HG03469 (cell line): Measurements from ENCODE around the gene WDR86.

Source experiments
- ATAC-seq: cut with Tn5 transposase; IDR thresholded peaks from one replicate; pipeline ENCODE4 v1.9.1; 2021; ENCODE audit warnings: mild to moderate bottlenecking, moderate library complexity, moderate number of reproducible peaks; ENCODE audit not compliant: unreplicated experiment

The WDR86 gene

DNA sequence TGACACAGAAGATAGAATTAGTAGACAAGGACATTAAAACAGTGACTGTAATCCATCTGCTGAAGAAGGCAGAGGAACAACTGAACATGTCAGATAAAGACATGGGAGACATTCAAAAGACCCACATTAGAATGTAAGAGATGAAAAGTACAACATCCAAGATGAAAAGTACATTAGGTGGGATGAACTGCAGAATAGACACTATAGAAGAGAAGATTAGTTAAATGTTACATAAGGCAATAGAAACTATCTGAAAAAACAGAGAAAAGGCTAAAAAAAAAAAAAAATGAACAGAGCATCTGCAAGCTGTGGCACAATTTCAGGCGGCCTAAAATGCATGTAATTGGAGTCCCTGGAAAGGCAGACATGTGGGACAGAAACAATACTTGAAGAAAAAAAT, 46.7 kb downstream of the WDR86 start:
- no peak for ATAC-seq

DNA sequence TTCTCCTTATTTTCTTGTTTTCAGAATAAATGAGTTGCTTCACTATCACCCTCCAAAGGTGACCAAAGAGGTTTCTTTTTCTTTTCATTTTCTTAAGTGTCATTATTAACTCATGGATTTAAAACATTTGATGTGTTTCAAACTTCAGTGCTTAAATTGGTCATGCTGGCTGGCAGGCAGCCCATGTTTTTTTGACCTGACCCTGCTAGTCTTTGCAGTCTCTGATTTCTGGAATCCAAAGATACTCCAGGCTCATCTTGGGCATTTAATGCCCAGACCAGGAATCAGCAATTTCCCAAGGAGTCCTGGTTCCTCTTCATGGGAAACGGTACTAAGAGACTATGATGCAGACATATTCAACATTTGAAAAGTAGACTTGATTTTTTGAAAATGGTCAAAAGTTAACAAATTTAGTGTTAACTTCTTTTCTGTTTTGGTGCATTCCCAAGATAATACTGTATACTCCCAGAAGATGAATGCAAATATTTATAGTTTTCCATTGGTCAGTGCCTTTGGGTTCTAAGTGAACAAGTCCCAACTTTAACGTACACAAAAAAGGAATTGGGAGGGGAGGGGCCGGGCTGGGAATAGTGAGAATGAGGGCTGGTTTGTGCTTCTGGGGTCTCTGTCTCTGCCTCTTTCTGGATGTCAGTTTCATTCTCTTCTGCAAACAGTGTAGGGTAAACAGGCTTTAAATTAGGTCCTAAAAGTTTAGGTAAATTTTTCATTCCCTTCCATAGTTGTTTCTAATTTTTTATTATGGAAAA, 48.5 kb downstream of the WDR86 start:
- no peak for ATAC-seq

DNA sequence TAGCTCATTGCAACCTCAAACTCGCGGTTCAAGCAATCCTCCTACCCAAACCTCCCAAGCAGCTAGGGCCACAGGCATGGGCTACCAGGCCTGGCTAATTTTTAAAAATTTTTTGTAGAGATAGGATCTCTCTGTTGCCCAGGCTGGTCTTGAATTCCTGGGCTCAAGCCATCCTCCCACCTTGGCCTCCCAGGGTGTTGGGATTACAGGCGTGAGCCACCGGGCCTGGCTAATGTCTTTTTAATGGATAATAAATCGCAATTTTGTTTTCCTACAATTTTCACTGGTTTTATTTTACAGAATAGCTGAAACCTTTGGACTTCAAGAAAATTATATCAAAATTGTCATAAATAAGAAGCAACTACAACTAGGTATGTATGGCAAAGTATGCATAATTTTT, 57.3 kb downstream of the WDR86 start:
- no peak for ATAC-seq

DNA sequence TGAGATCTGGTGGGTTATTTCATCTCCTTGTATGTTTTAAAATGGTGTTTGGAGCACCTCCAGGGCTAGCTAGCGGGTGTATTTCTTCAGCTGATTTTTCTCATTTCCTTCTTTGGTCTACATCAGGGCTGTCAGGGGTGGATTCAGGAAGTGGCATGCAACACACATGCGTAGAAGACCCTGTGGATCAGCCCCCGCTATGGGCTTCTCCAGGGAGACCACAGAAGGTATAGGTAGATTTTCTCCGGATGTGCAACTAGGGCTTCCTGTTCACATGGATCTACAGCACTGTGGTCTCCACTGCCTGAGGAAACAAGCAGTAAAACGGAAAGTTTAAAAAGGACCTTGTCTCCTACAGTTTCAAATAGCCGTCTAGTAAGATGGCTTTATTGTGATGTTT, 57.9 kb downstream of the WDR86 start:
- no peak for ATAC-seq

DNA sequence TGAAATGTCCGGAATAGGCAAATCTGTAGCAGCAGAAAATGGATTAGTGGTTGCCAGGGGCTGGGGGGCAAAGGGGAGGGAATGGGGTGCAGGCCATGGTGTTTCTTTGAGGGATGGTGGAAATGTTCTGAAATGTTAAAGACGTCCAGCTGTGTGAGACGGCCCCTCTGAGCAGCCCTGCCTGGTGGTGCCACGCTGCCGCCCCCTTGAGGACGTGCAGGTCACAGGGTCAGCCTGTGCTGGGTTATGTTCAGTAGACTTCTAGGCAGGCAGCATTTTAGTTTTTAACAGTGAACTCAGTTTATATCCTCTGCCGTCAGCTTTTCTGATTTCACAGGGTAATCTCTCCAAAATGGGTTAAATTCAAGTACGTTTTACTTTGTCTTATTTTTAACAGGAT, 58.8 kb downstream of the WDR86 start:
- ATAC-seq, result no peak

DNA sequence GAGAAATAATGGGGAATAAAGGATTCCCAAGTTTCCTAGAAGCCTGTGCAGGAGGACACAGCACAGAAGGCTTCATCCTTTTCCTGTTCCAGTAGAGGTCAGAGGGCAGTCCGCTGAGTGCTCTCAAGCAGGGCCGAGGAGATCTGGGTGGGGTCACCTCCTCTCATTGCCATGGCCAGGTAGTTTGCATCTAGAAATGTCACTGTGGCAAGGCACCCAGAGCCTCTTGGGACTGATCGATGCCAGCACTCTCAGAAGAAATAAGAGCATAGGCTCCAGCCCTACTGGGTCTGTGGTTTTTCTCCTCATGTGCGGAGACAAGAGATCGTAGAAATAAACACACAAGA, 60.4 kb downstream of the WDR86 start:
- ATAC-seq, result peak; percentile 22

DNA sequence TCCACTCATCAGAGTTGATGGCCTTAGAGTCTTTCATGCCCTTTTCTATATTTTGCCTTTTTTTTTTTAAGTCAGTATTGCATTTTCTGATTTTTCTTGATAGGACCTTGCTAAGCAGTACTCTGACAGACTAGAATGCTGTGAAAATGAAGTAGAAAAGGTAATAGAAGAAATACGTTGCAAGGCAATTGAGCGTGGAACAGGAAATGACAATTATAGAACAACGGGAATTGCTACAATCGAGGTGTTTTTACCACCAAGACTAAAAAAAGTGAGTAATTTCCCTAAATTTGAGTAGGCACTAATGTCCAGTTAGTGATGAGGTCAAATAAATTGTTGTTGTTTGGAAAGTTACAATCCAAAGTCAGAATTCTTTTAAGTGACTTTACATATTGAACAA, 60.9 kb downstream of the WDR86 start:
- no peak for ATAC-seq

DNA sequence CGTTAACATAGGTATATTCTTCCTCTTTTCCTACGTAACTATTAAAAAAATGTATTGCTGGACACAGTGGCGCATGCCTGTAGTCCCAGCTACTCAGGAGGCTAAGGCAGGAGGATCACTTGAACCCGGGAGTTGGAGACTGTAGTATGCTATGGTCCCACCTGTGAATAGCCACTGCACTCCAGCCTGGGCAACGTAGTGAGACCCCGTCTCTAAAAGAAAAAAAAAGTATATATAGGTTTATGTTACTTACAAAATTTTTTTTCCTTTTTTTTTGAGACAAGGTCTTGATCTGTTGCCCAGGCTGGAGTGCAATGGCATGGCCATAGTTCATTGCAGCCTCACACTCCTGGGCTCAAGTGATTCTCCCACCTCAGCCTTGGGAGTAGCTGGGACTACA, 62.6 kb downstream of the WDR86 start:
- no peak for ATAC-seq

DNA sequence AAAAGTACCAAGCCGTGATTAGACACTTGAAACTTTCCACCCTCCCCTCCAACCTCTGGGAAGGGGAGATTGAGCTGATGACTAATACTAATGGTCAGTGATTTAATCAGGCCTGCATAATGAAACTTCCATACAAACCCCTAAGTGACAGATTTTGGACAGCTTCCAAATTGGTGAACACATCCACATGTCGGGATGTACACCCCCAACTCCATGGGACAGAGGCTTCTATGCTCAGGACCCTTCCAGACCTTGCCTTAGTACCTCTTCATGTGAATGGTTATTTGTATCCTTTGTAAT, 63.4 kb downstream of the WDR86 start:
- ATAC-seq, result no peak

DNA sequence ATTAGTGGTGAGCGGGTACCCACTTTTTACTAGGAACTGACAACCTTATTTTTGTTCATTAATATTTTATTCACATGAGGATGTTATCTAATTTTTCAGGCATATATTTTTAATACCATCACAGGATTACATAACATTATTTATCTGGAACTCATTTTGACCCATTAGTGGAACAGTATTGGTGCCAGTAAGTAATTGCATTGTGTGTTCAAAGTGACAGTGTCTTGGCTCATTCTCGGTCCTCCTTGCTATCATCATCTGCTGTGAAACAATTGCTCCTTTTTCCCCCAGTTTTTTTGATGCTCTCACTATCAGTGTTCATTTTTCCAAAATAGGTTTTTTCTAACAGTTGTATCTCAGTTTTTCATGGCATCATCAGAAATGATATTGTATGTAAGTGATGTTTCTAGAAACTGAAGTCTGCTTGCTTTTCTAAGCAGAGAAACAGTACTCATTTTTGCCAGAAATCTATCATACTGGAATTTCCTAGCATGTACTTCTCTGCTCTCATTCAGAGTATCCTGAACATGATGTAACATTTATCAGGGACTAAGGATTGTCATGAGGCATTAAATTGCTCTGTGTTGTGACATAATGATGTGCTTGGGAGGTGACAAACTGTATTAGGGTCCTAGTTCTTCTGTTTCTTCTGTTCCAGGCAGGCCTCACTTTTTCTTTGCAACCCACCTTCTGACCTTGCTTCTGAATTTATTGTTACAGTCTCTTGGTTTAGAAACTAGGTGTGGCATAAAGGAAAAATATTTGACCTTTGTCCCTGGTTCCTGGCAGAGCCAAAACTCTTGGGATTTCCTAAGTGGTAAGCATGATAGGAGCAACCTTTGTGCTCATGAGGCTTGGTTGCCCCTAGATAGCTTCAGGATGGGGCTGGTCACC, 64.0 kb downstream of the WDR86 start:
- no peak for ATAC-seq

DNA sequence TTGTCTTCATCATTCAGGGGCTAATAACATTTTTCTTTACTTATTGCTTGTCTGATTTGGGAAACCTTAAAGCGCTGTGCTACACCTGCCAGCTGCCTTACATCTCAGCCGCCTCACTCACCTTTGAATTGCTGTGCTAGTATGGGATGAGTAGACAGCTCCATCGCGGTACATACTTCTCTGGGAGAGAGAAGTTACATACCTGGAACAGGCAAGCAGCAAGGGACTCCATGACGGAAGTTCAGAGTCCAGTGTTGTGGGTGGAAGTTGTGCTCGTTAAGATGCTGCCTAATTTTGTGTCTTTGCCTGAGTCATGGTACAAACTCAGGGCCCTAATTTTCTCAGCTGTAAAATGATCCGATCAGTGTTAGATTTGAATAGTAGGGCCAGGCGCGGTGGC, 66.3 kb downstream of the WDR86 start:
- no peak for ATAC-seq

DNA sequence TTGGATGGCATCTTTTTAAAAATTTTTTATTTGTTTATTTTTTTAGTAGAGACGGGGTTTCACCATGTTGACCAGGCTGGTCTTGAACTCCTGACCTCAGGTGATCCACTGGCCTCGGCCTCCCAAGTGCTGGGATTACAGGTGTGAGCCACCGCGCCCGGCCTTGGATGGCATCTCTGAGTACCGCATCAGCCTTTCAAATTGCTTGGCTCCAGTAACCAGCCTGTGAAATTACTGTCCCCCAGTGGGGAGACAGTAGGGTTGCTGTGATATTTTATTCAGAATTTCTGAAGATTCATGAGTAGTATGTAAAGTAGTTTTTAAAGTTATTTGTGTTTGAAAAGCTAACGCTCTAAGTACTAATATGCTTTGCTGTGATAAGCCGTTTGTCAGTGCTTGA, 67.0 kb downstream of the WDR86 start:
- ATAC-seq, result no peak

DNA sequence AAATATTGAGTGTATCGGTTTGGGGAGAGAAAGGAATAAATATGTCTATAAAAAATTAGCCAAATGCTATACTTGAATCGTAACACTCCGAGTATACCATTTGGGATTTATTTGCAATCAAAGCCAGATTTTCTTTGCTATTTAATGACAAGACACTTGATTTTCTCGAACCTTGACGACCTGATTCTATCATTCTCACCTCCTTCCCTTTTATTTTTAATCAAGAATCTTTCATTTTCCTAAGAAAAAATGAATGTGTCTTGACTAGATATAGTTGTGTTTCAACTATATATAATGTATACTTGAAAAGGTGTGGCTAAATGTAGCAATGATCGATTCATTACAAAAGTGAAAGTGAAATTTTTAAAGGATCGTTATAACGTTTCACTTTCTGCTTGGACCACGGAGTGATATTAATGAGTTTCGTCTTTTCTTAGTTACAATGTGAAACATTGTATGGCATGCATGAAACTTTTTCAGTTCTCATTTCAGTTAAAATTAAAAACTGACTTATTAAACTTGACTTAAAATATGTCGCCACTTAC, 67.7 kb downstream of the WDR86 start:
- peak; percentile 40 for ATAC-seq

DNA sequence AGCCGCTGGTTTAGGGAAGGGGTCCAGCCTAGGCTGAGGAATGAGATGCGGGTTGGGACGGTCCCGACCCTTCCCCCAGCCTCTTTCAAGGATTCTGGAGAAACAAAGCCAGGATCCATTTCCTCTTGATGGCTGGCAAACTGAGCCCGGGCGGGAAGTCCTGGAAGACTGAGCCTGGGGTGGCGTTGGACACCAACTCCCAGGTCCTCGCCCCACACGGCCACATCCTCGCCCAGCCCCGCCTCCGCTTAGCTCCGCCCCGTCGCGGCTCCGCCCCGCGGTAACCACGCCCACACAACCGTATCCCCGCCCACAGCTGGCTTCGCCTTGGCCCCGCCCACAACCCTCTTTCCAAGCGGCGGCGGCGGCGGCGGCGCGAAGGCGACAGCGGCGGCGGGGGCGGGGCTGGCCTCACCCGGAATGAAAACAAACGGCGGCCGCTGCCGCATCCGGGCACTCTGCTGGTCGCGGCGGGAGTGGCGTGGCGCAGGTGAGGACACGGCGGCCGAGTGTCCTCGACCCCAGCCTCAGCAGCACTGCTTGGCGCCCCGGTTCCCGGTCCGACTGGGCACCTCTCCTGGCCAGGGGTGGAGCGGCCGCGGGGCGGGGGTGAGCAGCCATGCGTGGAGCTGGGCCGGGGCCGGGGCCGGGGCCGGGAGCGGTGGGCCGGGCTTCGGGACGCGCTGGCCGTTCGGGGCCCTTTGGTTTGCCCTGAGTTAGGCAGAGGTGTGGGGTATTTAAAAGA, 68.3 kb downstream of the WDR86 start, which contains the start of gene NUB1:
TSS of gene NUB1 (plus strand) at position 456 of the 745 bp plus-strand sequence. CDS start 3,538 bp downstream, outside the sequence.
- ATAC-seq, result peak; percentile 28

DNA sequence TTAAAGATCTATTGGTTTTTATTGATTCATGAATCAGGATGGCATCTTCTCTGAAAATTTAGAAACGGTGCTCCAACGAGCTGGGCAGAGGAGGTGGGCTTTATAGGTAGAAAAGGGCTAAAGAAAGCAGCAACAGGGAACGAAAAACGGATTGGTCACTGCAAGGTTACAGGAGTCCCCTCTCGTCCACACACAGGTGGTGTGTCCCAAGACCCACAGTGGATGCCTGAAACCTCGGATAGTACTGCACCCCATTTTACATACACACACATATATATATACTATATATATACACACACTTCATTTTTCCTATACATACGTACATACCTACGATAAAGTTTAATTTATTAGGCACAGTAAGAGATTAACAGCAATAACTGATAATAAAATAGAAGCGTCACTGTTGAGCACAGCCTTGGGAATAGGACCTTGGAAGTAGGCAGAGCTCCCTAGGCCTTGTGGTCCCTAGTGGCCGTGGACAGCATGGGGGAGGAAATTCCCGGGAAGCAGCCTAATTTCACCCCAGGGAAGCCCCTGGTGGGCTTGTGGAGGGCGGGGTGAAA, 69.0 kb downstream of the WDR86 start:
- no peak for ATAC-seq

DNA sequence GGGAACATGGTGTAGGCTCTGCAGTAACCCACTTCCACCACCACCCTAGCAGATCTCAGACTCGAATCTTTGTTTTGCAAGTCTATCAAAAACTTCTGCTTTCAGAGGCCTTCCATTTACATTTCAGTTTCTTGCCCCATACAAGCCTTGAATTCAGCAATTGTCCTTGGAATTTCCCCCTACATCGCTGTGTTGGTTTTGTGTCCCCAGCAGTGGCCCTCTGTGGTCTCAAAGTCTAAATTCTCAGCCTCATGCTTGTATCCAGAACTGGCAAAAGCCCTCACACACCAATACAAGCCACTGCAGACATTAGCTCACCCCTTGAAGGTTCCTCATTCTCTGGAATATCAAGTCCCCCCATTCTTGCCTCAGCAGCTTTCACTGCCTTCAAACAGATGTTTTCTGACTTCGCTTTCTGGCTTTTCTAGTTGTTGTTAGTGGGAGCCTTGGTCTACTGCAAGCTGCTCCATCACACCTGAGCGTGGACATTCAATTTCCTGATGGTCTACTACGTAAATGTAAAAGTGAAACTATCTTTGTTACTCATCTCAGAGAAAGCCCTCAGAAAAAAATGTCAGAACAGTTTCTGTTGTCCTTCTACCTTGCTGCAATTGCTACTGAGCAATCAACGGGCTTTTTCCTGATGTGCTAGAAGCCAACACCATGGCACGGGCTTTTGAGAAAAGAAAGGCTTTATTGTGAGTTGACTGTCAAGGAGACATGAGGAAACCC, 70.0 kb downstream of the WDR86 start:
- ATAC-seq, result peak; percentile 33

DNA sequence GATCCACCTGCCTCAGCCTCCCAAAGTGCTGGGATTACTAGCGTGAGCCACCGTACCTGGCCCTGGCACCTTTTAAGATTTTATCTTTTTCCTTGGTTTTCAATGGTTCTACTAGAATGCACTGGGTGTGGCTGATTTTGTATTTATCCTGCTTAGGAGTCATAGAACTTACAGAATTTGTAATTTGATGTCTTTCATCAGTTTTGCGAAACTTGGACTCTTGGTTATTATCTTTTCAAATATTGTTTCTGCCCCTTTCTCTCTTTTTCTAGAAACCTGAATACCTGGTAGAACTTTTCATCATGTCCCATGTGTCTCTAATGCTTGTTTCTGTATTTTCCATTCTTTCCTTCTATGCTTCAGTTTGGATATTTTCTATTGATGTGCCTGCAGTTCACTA, 71.0 kb downstream of the WDR86 start:
- no peak for ATAC-seq

DNA sequence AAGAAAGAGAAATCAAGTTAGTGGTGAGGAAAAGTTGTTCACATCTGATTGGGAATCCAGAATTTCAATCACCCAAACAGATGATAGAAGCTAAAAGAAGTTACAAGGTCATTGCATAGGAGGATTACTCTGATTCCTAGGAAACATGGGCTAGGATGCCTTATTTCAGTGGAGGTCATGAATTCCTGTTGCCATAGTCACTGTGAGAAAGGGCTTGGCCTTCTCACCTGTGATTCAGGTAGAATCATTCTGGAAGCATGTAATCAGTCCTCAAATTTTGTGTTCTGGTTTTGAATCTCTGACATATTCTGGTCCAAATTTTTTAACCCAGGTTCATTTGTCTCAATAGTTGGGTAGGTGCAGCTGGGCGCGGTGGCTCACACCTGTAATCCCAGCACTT, 72.5 kb downstream of the WDR86 start:
- no peak for ATAC-seq

DNA sequence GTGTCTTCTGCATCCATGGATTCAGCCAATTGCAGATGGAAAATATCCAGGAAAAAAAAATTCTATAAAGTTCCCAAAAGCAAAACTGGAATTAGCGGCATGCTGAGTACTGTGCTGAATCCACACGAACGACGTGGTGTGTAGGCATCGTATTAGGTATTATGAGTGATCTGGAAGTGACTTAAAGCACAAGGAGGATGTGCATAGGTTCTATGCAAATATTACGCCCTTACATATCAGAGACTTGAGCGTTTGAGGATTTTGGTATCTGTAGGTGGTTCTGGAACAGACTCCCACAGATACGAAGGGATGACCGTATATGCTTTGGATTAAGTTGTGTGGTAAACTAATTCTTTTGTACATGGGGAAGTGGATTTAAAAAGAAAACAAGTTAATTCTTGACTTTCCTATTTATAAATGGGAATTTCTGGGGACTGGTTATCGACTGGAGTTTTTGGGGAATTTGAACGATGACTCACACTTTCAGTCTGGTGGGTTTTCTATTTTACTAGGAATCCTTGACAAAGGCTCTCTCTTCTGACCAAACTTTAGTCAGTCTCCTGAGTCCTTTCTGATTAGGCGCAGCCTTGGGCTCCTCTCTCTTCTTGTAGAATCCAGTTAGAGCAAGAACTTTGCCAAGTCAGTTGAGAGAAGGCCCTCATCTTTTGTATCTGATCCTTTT, 73.7 kb downstream of the WDR86 start:
- ATAC-seq, result no peak

DNA sequence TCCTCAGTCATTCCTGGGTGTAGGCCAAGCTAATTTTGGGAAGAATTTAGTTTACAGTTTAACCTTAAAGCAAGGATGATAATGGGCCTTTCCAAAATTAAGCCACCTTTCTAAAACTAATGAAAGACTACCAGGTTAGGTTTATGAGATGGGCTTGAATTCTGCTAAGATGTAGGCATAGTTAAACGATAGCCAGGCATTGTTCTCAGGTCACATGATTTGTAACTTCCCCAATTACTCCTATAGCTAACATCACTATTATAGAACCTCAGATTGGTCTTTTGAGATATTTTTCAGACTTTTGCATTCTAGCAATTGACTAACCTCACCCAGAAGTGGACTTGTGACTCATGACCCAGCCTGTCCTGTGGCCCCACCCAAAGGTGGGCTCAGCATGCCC, 75.2 kb downstream of the WDR86 start:
- no peak for ATAC-seq
